HCEC 1CT (cell line): Measurements from ENCODE around the gene ADPRM.

Experiments
- DNase-seq: peaks from one replicate; pipeline ENCODE4 v3.0.0-alpha.2; 2017

The ADPRM gene

GRCh38 chr17:10743316-10744009, 46.1 kb downstream of the ADPRM start:
- peak; percentile 54 for DNase-seq

GRCh38 chr17:10744501-10745000, 47.2 kb downstream of the ADPRM start:
- no peak for DNase-seq

GRCh38 chr17:10745231-10745630, 47.8 kb downstream of the ADPRM start:
- DNase-seq = no peak

- DNase-seq = no peak
Observed at GRCh38 chr17:10748531-10749181, 51.3 kb downstream of the ADPRM start.

- no peak for DNase-seq
Observed at GRCh38 chr17:10750210-10750609, 52.8 kb downstream of the ADPRM start.

GRCh38 chr17:10751563-10751962, 54.2 kb downstream of the ADPRM start:
- no peak for DNase-seq

GRCh38 chr17:10752696-10753095, 55.3 kb downstream of the ADPRM start:
- no peak for DNase-seq

GRCh38 chr17:10754109-10754508, 56.7 kb downstream of the ADPRM start:
- peak; percentile 5 for DNase-seq

GRCh38 chr17:10754861-10755591, 57.6 kb downstream of the ADPRM start:
- DNase-seq = no peak

GRCh38 chr17:10755592-10756127, 58.3 kb downstream of the ADPRM start:
- no peak for DNase-seq

GRCh38 chr17:10756185-10756584, 58.8 kb downstream of the ADPRM start:
- no peak for DNase-seq

GRCh38 chr17:10756619-10757018, 59.2 kb downstream of the ADPRM start:
- no peak for DNase-seq

- no peak for DNase-seq
Observed at GRCh38 chr17:10757067-10757466, 59.7 kb downstream of the ADPRM start.

- no peak for DNase-seq
Observed at GRCh38 chr17:10757647-10758046, 60.3 kb downstream of the ADPRM start.

GRCh38 chr17:10758062-10758461, 60.7 kb downstream of the ADPRM start:
- no peak for DNase-seq
